MG63 (cell line): ENCODE measurements around the gene FBXW2. TPM values are rescaled to one million over a fixed set of nuclear protein-coding genes. Genes with fewer than 3 reads are reported as not detected.

ENCODE experiments used
- DNase-seq: peaks from one replicate; pipeline ENCODE4 v3.0.0-alpha.2; 2020
- H3K27me3 ChIP-seq: fragments of 250-450 bp; sonication (Bioruptor Pico); 2 replicates; pipeline ENCODE4 v1.5.1; 2020; ENCODE audit warnings: mild to moderate bottlenecking, moderate library complexity
- H3K36me3 ChIP-seq: fragments of 250-450 bp; sonication (Bioruptor Pico); 2 replicates; pipeline ENCODE4 v1.5.1; 2020; ENCODE audit warnings: mild to moderate bottlenecking, moderate library complexity
- H3K4me3 ChIP-seq: fragments of 250-450 bp; sonication (Bioruptor Pico); 2 replicates; pipeline ENCODE4 v1.5.1; 2020; ENCODE audit warnings: mild to moderate bottlenecking, moderate library complexity
- H3K9me3 ChIP-seq: fragments of 250-450 bp; sonication (Bioruptor Pico); 2 replicates; pipeline ENCODE4 v1.5.1; 2020; ENCODE audit warnings: mild to moderate bottlenecking, moderate library complexity
- total RNA-seq: library from RNA; depleted of rRNA; stranded (reverse); fragments of >200 nt; shearing (Covaris generic); gene quantifications from 2 replicates; pipeline ENCODE4 v1.2.3, GENCODE V29; 2014; ENCODE audit warnings: low replicate concordance; rRNA removed

Gene FBXW2
- total RNA-seq, 1 experiment from 2014 or later: 17.2 TPM

DNA sequence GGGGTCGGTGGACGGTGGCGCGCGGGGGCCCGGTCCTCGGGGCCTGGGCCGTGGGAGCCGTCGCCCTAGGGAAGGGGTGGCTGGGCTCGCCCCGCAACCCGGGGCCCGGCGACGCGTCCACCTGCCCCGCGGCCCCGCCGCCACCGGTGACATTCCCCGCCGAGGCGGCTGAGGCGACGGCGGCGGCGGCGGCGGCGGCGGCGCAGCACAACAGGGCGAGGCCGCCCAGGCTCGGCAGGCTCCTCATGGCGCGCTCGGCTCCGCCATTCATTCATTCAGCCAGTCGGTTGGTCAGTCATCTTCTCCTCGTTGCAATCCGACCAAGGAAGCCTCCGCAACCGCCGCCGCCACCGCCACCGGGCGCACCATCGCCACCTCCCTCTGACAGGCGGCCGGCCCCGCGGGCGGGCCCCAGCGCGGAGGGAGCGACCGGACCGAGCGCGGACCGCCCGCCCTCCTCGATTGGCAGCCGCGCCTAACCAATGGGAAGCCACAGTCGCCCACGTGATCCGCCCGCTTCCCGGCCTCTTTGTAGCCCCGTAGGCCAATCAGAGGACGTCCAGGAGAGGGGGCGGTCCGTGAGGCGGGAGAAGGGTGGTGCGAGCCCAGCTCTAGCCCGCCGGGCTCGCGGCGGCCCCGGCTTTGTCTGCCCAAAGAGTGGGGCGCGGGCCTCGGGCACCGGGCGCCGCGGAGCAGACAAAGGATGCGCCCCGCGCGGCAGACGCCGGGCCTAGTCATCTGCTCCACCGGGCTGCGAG lies 78.9 kb downstream of the FBXW2 start, which contains the start of gene MEGF9:
Gene MEGF9, minus strand, starts transcription at position 383 of the 758 bp plus-strand sequence. Its CDS starts 112 bp downstream, at position 271.
- DNase-seq: peak; percentile 98
- H3K27me3 ChIP-seq: no peaks in the 10 kb centered on the region
- no peaks in the 10 kb centered on the region for H3K36me3 ChIP-seq
- peak within 1 kb of the TSS; percentile 59 for H3K4me3 ChIP-seq
- no peaks in the 10 kb centered on the region for H3K9me3 ChIP-seq

DNA sequence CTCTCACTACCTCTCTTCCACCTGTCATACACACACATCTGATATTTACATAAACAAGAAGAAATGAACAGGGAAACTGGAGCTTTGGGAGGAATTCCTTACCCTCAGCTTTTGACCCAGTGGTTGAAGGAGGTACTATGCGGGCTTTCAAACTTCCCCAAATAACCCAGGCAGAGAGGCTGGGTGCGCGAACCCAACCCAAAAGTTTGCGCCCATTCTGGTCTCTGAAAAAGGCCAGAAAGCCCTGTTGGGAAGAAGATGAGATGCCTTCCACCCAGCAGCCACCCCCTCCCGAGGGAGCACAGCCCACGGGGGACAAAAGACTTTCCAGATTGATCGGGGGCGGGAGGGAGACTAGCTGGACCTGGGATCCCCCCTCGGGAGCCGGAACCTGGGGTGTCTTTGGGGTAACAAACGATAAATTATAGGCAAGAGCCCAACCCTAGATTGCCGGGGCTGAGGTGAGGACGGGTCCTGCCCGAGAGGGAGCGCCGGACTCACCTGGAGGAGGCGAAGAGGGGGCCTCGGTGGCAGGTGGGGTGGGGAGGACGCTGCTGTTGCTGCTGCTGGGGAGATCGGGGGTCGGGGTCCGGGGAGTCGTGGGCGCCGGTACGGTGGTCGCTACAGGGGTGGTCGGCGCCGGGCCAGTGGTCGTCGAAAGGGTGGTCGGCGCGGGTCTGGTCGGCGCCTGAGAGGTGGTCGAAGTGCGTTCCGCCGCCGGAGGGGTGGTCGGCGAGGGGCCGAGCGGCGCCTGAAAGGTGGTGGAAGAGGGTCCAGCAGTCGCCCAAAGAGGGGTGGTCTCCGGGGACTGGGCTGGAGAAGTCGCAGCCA lies 79.7 kb downstream of the FBXW2 start:
- Histone ChIP-seq H3K4me3 (peak overlapping the region; percentile 59), H3K36me3 (no peaks in the 10 kb centered on the region), H3K27me3 (no peaks in the 10 kb centered on the region), H3K9me3 (no peaks in the 10 kb centered on the region)
- DNase-seq: no peak

DNA sequence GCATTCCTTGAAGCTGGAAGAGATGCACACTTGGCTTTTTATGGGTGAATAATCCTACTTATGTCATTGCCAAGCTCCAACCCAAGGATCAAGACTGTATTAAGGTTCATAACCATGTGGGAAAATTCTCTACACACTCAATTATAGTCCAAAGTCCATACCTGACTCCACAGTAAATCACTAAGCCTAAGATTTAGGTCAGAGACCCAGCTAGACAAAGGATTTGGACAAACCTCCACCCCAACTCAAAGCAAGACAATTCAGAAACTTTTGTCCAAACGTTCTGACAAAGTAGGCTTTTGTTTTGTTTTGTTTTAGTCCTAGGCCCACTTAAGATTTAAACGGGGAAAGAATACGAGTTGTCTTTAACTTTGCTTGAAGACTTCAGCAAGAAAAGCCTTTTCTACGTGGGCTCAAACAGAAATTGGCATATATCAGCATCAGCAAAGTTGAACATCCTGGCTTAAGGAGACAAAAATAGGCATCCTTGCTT lies 80.6 kb downstream of the FBXW2 start:
- Histone ChIP-seq H3K4me3 (peak overlapping the region; percentile 59), H3K36me3 (no peaks in the 10 kb centered on the region), H3K9me3 (no peaks in the 10 kb centered on the region), H3K27me3 (no peaks in the 10 kb centered on the region)
- DNase-seq: no peak

DNA sequence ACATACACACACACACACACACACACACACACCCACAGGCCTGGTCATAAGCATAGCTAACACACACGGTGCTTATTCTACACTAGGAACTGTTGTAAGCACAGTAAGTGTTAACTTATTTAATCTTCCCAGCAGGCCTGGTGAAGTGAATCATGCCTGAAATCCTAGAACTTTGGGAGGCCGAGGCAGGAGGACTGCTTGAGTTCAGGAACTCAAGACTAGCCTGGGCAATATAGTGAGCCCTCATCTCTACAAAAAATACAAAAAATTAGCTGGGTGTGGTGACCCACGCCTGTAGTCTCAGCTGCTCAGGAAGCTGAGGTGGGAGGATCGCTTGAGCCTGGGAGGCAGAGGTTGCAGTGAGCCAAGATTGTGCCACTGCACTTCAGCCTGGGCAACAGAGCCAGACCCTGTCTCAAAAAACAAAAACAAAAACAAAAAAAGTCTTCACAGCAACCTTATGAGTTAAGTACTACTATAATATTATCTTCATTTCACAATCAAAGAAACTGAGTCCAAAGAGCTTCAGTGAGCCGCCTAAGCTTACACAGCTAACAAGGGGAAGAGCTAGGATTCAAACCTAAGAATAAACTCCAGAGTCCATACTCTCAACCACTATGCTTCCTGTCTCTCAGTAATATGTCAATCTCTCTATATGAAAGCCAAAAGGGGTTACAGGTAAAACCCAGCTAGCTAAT lies 81.2 kb downstream of the FBXW2 start:
- H3K4me3 ChIP-seq: no peak overlapping the region
- no peaks in the 10 kb centered on the region for H3K27me3 ChIP-seq
- no peaks in the 10 kb centered on the region for H3K36me3 ChIP-seq
- H3K9me3 ChIP-seq: no peaks in the 10 kb centered on the region
- DNase-seq: no peak

DNA sequence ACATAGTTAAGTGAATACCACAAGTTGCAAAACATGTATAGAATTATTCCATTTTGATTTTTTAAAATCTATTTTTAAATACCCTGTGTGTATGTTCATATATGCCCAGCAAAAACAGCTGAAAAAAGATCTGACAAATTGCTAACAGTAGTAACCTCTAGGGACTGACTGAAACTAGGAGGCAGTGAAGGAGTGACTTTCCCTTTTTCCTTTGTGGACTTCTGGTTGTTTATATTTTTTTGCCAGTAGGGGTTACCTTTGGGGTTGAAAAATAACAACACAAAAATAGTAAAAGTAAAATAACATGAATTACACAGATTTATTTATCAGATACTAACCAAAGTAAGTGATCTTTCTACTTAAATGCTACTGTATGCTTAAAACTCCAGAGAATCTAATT lies 81.9 kb downstream of the FBXW2 start:
- Histone ChIP-seq H3K36me3 (no peaks in the 10 kb centered on the region), H3K27me3 (no peaks in the 10 kb centered on the region), H3K9me3 (no peaks in the 10 kb centered on the region), H3K4me3 (no peak overlapping the region)
- DNase-seq: no peak

DNA sequence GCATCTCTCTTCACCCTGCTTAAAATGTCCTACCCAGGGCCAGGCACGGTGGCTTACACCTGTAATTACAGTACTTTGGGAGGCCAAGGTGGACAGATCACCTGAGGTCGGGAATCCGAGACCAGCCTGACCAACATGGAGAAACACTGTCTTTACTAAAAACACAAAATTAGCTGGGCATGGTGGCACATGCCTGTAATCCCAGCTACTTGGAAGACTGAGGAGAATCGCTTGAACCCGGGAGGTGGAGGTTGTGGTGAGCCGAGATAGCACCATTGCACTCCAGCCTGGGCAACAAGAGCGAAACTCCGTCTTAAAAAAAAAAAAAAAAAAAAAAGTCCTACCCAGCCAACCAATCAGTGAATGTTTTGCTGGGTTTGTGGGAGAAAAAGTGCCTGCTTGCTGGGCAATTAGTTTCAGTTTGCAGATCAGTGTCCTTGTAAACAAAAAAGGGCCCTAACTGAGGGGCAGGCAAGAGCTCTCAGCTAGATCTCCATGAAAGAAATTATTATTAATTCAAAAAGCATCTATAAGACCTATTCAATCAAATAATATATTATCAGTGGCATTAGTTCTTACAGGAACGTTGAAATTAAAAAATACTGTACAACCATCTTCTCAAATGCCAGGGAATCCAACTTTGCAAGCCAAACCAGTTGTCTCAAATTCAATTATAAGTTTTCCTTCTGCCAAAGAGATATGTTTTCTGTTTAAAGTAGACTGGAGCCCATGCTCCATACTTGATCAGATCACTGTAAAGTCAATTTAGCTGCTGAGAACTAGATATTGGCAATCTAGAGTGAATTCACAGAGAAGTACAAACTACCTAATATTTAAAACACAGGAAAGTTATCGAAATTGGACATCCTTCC lies 82.9 kb downstream of the FBXW2 start:
- Histone ChIP-seq H3K27me3 (no peaks in the 10 kb centered on the region), H3K36me3 (no peaks in the 10 kb centered on the region), H3K9me3 (no peaks in the 10 kb centered on the region), H3K4me3 (peak overlapping the region; percentile 41)
- DNase-seq: peak; percentile 47

DNA sequence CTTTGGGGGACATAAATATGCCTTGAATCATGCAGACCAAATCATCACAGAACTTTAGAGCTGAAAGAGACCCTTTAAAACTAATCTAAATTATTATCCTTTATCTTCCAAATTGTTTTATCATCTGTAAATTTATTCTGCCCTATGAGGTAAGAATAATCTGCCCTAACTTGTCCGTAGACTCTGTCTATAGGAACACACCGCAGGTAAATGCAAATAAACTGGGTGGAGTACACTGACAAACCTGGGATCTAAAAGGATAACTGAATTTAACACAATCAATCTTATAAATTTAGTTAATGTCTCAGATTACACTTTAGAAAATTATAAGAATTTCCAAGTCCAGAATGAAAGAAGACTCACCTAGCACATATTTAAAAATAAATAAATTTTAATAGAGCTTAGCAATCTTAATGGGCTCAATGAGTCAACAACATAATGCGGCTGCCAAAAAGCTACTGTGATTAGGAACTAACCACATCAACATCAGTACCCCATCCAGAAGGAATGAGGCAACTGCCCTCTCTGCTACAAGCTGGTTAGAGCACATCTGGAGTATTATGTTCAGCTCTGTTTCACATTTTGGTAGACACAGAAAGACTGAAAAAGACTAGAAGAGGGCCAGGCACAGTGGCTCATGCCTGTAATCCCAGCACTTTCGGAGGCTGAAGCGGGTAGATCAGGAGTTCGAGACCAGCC lies 84.5 kb downstream of the FBXW2 start:
- DNase-seq: peak; percentile 71
- H3K4me3 ChIP-seq: no peak overlapping the region
- no peaks in the 10 kb centered on the region for H3K27me3 ChIP-seq
- no peaks in the 10 kb centered on the region for H3K9me3 ChIP-seq
- H3K36me3 ChIP-seq: no peaks in the 10 kb centered on the region

DNA sequence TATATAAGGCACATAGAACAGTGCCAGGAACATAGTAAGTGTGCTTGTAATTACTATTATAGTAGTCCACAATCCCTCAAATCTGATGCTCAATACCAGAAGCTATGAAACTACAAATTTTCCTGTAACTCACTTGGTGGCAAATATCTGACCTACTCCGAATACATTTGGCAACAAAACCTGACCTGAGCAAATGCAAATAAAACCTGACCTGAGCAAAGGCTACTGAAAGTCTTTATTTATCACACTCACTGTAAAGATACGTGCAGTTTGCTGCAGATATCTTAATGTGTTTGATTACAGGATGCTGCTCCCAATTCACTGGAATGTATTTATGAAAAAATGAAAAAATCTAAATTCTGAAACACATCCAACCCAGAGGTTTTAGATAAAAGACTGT lies 86.0 kb downstream of the FBXW2 start:
- no peak overlapping the region for H3K4me3 ChIP-seq
- no peaks in the 10 kb centered on the region for H3K27me3 ChIP-seq
- H3K9me3 ChIP-seq: no peaks in the 10 kb centered on the region
- H3K36me3 ChIP-seq: no peaks in the 10 kb centered on the region
- no peak for DNase-seq

Other genes with a start within 250 kb of the FBXW2 start
- gene CDK5RAP2, start 213.2 kb downstream of the FBXW2 start, total RNA-seq: 30.4 and 53.2 TPM in 2 replicates
- 2.7 and 4.1 TPM in 2 replicates for gene MEGF9, start 78.9 kb downstream of the FBXW2 start, total RNA-seq
- 20.4 and 29.1 TPM in 2 replicates for gene PSMD5, start 49.5 kb upstream of the FBXW2 start, total RNA-seq
- 51.5 and 76.6 TPM in 2 replicates for gene PHF19, start 83.8 kb upstream of the FBXW2 start, total RNA-seq
- 0.67 and 0.79 TPM in 2 replicates for gene TRAF1, start 133.4 kb upstream of the FBXW2 start, total RNA-seq